ENCODE measurements around the gene ROR1. TPM values are rescaled to one million over a fixed set of nuclear protein-coding genes. Genes with fewer than 3 reads are reported as not detected.

The ROR1 gene
- total and polyA plus RNA-seq, 10 of the 15 experiments (the other 5 are each of a cell fraction or from before 2014, with no cell fraction given): 0.02 to 0.08 (median 0.05) TPM; not detected in 6

DNA sequence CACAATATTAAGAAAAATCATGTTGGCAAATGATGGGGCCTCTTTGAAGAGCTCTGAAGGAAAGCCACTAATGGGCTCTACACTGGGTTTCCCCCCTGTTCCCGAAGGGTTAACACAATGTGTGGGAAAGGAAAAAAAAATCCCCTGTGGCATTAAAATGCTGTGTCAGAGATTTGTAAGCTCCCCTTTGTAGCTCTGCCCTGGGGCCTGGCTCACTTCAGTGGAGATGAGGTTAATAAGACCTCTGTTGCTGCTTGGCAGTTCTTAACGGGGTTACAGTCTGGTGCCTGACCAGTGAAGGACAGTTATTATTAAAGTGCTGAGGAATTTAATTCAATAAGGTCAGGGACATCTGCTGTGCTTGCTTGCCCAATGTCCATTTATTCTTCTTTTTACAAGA is 299.9 kb downstream of the ROR1 start:
- DNase-seq (ENCODE audit: low read depth, low spot score) (no peak), FAIRE-seq (no peak), ATAC-seq (no peak)
- Histone ChIP-seq H3K36me3 (ENCODE audit: control insufficient read depth in 2 of 2, insufficient read depth in 2 of 2, low read length in 1 of 2) (no peaks in the 10 kb centered on the region), H3K9me3 (replicated peaks; ENCODE audit: control insufficient read depth, insufficient read depth, low read length) (no peaks in the 10 kb centered on the region), H2AFZ (ENCODE audit: control insufficient read depth, low read depth, low read length) (no peak overlapping the region), H3K4me1 (ENCODE audit: control insufficient read depth, insufficient read depth, low read length) (no peaks in the 10 kb centered on the region), H3K79me2 (ENCODE audit: control insufficient read depth, insufficient read depth, low read length) (no peaks in the 10 kb centered on the region), H3K9ac (ENCODE audit: control insufficient read depth, insufficient read depth, low read length) (no peak overlapping the region), H3K4me3 (no peak overlapping the region), H3K27ac (ENCODE audit: control insufficient read depth, insufficient read depth) (no peak overlapping the region), H4K20me1 (ENCODE audit: control insufficient read depth, insufficient read depth) (no peaks in the 10 kb centered on the region), H3K27me3 (replicated peaks in 1 of 2; ENCODE audit: control insufficient read depth in 2 of 2, insufficient read depth in 2 of 2, low read length in 1 of 2) (no peaks in the 10 kb centered on the region), H3K4me2 (ENCODE audit: control insufficient read depth, insufficient read depth) (no peak overlapping the region)
- in situ Hi-C loops (cut with MboI): no loop called here
- POLR2A ChIA-PET: no interaction called here
- intact Hi-C loops (cut with micrococcal nuclease; ENCODE audit: unreplicated experiment): no loop called here
- 20% methylated on average over 2 of the region's 2 CpGs for WGBS (ENCODE audit: insufficient coverage, insufficient replicate concordance, low lambda C conversion rate, missing lambda C conversion rate)
- no TSS peak for BruUV-seq (replicated peaks)
- CTCF ChIA-PET: interaction anchor here (0.6 to 1.0 kb wide), 5 partner anchors 9 to 377 kb away, joined by 3 to 4 read pairs (median 3); no protein-coding TSS in a partner anchor
- RAD21 ChIA-PET (ENCODE audit: unreplicated experiment): interaction anchor here (1.2 kb wide), 1 partner anchor 10 kb away, joined by 3 read pairs; no protein-coding TSS in a partner anchor
- TF ChIP-seq, protein P1, sequence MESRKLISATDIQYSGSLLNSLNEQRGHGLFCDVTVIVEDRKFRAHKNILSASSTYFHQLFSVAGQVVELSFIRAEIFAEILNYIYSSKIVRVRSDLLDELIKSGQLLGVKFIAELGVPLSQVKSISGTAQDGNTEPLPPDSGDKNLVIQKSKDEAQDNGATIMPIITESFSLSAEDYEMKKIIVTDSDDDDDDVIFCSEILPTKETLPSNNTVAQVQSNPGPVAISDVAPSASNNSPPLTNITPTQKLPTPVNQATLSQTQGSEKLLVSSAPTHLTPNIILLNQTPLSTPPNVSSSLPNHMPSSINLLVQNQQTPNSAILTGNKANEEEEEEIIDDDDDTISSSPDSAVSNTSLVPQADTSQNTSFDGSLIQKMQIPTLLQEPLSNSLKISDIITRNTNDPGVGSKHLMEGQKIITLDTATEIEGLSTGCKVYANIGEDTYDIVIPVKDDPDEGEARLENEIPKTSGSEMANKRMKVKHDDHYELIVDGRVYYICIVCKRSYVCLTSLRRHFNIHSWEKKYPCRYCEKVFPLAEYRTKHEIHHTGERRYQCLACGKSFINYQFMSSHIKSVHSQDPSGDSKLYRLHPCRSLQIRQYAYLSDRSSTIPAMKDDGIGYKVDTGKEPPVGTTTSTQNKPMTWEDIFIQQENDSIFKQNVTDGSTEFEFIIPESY (IDR thresholded peaks at IDR 0.05): no peak
- no peak for TF ChIP-seq ZNF384 (IDR thresholded peaks at IDR 0.05; ENCODE audit: borderline replicate concordance, low read depth, low read length)
- TF ChIP-seq, protein P2, sequence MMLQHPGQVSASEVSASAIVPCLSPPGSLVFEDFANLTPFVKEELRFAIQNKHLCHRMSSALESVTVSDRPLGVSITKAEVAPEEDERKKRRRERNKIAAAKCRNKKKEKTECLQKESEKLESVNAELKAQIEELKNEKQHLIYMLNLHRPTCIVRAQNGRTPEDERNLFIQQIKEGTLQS (IDR thresholded peaks at IDR 0.05; ENCODE audit: borderline replicate concordance, extremely low read depth, low read depth, low read length): no peak
- no peak for TF ChIP-seq SREBF2 (IDR thresholded peaks at IDR 0.05; ENCODE audit: low read length)
- TF ChIP-seq MTA2 (IDR thresholded peaks at IDR 0.05; ENCODE audit: low read depth): no peak
- TF ChIP-seq, protein P3, sequence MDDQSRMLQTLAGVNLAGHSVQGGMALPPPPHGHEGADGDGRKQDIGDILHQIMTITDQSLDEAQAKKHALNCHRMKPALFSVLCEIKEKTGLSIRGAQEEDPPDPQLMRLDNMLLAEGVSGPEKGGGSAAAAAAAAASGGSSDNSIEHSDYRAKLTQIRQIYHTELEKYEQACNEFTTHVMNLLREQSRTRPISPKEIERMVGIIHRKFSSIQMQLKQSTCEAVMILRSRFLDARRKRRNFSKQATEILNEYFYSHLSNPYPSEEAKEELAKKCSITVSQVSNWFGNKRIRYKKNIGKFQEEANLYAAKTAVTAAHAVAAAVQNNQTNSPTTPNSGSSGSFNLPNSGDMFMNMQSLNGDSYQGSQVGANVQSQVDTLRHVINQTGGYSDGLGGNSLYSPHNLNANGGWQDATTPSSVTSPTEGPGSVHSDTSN (IDR thresholded peaks at IDR 0.05; ENCODE audit: insufficient replicate concordance, low read depth, low read length): no peak
- TF ChIP-seq, protein P4, sequence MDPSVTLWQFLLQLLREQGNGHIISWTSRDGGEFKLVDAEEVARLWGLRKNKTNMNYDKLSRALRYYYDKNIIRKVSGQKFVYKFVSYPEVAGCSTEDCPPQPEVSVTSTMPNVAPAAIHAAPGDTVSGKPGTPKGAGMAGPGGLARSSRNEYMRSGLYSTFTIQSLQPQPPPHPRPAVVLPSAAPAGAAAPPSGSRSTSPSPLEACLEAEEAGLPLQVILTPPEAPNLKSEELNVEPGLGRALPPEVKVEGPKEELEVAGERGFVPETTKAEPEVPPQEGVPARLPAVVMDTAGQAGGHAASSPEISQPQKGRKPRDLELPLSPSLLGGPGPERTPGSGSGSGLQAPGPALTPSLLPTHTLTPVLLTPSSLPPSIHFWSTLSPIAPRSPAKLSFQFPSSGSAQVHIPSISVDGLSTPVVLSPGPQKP (IDR thresholded peaks at IDR 0.05; ENCODE audit: low read depth, low read length): no peak
- TF ChIP-seq, protein P5, sequence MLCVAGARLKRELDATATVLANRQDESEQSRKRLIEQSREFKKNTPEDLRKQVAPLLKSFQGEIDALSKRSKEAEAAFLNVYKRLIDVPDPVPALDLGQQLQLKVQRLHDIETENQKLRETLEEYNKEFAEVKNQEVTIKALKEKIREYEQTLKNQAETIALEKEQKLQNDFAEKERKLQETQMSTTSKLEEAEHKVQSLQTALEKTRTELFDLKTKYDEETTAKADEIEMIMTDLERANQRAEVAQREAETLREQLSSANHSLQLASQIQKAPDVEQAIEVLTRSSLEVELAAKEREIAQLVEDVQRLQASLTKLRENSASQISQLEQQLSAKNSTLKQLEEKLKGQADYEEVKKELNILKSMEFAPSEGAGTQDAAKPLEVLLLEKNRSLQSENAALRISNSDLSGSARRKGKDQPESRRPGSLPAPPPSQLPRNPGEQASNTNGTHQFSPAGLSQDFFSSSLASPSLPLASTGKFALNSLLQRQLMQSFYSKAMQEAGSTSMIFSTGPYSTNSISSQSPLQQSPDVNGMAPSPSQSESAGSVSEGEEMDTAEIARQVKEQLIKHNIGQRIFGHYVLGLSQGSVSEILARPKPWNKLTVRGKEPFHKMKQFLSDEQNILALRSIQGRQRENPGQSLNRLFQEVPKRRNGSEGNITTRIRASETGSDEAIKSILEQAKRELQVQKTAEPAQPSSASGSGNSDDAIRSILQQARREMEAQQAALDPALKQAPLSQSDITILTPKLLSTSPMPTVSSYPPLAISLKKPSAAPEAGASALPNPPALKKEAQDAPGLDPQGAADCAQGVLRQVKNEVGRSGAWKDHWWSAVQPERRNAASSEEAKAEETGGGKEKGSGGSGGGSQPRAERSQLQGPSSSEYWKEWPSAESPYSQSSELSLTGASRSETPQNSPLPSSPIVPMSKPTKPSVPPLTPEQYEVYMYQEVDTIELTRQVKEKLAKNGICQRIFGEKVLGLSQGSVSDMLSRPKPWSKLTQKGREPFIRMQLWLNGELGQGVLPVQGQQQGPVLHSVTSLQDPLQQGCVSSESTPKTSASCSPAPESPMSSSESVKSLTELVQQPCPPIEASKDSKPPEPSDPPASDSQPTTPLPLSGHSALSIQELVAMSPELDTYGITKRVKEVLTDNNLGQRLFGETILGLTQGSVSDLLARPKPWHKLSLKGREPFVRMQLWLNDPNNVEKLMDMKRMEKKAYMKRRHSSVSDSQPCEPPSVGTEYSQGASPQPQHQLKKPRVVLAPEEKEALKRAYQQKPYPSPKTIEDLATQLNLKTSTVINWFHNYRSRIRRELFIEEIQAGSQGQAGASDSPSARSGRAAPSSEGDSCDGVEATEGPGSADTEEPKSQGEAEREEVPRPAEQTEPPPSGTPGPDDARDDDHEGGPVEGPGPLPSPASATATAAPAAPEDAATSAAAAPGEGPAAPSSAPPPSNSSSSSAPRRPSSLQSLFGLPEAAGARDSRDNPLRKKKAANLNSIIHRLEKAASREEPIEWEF (IDR thresholded peaks at IDR 0.05; ENCODE audit: insufficient replicate concordance, low read depth, low read length): no peak
- no peak for TF ChIP-seq TAF1 (IDR thresholded peaks at IDR 0.05; ENCODE audit: borderline replicate concordance, low read depth, low read length)
- TF ChIP-seq IKZF1 (conservative IDR thresholded peaks at IDR 0.05): no peak
- TF ChIP-seq RAD21 (IDR thresholded peaks at IDR 0.05; ENCODE audit: insufficient read depth, low read depth, low read length): no peak
- no peak for TF ChIP-seq BMI1 (IDR thresholded peaks at IDR 0.05; ENCODE audit: borderline replicate concordance)
- no peak for TF ChIP-seq PML (IDR thresholded peaks at IDR 0.05; ENCODE audit: low read length)
- TF ChIP-seq STAT1 (conservative IDR thresholded peaks at IDR 0.05): no peak
- SMC1A ChIA-PET (ENCODE audit: uncharacterized antibody, unreplicated experiment): interaction anchor here (0.8 kb wide), 1 partner anchor 11 kb away, joined by 3 read pairs; no protein-coding TSS in a partner anchor
